KMS-11 (cell line): ENCODE data around the gene MYRIP.
"Not testable (repeated sequence)": the region's sequence is repeated elsewhere in the genome, so short reads cannot be mapped to it uniquely, and the experiment has no call there.

Experiments used
- H2AFZ ChIP-seq: fragments of 200-600 bp; sonication (generic); 2 replicates; pipeline ENCODE4 v1.6.1; 2016; ENCODE audit warnings: antibody characterized with exemption, mixed run types, low read depth
- H3K27ac ChIP-seq: fragments of 200-600 bp; sonication (generic); 2 replicates; pipeline ENCODE4 v1.6.1; 2016; ENCODE audit warnings: mild to moderate bottlenecking, mixed run types
- H3K27me3 ChIP-seq: fragments of 200-600 bp; sonication (generic); 2 replicates; pipeline ENCODE4 v1.6.1; 2017; ENCODE audit warnings: mild to moderate bottlenecking, low read depth, mixed run types, moderate library complexity; ENCODE audit not compliant: insufficient read depth
- H3K36me3 ChIP-seq: fragments of 200-600 bp; sonication (generic); 2 replicates; pipeline ENCODE4 v1.6.1; 2017; ENCODE audit warnings: mild to moderate bottlenecking, mixed run types; ENCODE audit not compliant: insufficient read depth
- H3K4me1 ChIP-seq: fragments of 200-600 bp; sonication (generic); 2 replicates; pipeline ENCODE4 v1.6.1; 2016; ENCODE audit warnings: mild to moderate bottlenecking, low read depth, mixed run types; ENCODE audit not compliant: poor library complexity, severe bottlenecking
- H3K4me2 ChIP-seq: fragments of 200-600 bp; sonication (generic); 2 replicates; pipeline ENCODE4 v1.7.0; 2016; ENCODE audit warnings: mild to moderate bottlenecking, mixed run types
- H3K4me3 ChIP-seq: fragments of 200-600 bp; sonication (generic); IDR thresholded peaks from 2 replicates; pipeline ENCODE4 v1.6.1; 2017; ENCODE audit warnings: low read depth, low read length, mixed read lengths; ENCODE audit not compliant: insufficient read depth
- H3K79me2 ChIP-seq: fragments of 200-600 bp; sonication (generic); 2 replicates; pipeline ENCODE4 v1.6.1; 2016; ENCODE audit warnings: low read depth, mixed run types; ENCODE audit not compliant: insufficient read depth
- H3K9ac ChIP-seq: fragments of 200-600 bp; sonication (generic); 2 replicates; pipeline ENCODE4 v1.6.1; 2016; ENCODE audit warnings: mild to moderate bottlenecking, mixed run types
- H4K20me1 ChIP-seq: fragments of 200-600 bp; sonication (generic); 2 replicates; pipeline ENCODE4 v1.6.1; 2016; ENCODE audit warnings: mild to moderate bottlenecking, mixed run types; ENCODE audit not compliant: insufficient read depth
- TF ChIP-seq, protein P1 (sequence below): fragments of 200-600 bp; sonication (generic); conservative IDR thresholded peaks from 2 replicates; pipeline ENCODE4 v1.6.1; 2017; ENCODE audit warnings: low read depth, mild to moderate bottlenecking, antibody characterized with exemption, low read length, moderate library complexity, mixed read lengths

The MYRIP gene

DNA sequence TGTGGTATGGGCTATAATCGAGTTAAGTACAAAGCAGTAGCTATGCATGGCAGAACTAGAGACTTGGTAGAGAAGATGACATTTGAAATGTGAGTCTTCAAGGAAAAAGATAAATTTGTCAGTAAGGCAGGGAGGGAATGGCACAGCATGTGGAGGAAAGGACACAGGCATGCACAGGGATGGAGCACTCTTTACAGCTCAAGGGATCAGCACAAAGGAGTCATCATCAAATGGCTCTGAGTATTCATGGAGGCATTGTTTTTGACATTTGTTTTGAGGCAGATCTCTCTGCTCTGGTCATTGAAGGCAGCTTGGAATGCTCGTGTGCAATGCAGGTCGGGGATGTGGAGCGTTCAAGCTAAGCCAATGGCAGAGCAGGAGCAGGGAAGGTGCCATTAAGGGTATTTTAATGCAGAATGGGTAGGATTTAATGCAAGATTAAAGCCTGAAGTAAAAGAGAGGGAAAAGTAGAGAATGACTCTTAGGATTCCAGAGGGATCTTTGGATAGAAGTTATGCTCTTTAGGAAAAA lies 213.0 kb downstream of the MYRIP start:
- Histone ChIP-seq H4K20me1 (no peaks in the 10 kb centered on the region), H3K36me3 (no peaks in the 10 kb centered on the region), H3K4me3 (no peak overlapping the region), H3K79me2 (no peaks in the 10 kb centered on the region), H2AFZ (no peak overlapping the region), H3K4me2 (no peak overlapping the region), H3K27me3 (no peaks in the 10 kb centered on the region), H3K4me1 (no peaks in the 10 kb centered on the region), H3K27ac (no peak overlapping the region), H3K9ac (no peak overlapping the region)
- TF ChIP-seq, protein P1, sequence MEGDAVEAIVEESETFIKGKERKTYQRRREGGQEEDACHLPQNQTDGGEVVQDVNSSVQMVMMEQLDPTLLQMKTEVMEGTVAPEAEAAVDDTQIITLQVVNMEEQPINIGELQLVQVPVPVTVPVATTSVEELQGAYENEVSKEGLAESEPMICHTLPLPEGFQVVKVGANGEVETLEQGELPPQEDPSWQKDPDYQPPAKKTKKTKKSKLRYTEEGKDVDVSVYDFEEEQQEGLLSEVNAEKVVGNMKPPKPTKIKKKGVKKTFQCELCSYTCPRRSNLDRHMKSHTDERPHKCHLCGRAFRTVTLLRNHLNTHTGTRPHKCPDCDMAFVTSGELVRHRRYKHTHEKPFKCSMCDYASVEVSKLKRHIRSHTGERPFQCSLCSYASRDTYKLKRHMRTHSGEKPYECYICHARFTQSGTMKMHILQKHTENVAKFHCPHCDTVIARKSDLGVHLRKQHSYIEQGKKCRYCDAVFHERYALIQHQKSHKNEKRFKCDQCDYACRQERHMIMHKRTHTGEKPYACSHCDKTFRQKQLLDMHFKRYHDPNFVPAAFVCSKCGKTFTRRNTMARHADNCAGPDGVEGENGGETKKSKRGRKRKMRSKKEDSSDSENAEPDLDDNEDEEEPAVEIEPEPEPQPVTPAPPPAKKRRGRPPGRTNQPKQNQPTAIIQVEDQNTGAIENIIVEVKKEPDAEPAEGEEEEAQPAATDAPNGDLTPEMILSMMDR = no peak

DNA sequence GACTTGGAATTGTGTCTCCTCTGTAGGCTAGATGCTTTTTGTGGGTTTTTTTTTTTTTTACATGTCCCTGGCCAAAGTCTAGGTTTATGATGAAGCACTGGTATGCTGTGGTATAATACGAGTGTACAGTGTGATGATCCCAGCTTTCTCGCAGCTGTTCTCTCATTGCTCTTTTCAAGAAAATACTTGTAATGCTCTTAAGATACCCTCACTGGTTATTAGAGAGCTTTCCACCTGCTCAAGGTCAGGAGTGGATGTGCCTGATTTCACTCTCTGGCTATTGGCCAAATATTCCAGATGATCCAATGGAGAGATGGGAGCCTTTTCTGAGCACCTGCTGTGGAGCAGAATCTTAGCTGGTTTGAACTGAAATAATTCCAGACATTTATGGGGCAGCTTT lies 215.1 kb downstream of the MYRIP start:
- no peaks in the 10 kb centered on the region for H3K36me3 ChIP-seq
- H3K27me3 ChIP-seq = no peaks in the 10 kb centered on the region
- no peak overlapping the region for H3K4me3 ChIP-seq
- no peak overlapping the region for H3K4me2 ChIP-seq
- H3K9ac ChIP-seq = no peak overlapping the region
- no peak overlapping the region for H2AFZ ChIP-seq
- no peaks in the 10 kb centered on the region for H4K20me1 ChIP-seq
- TF ChIP-seq, protein P1 = no peak
- H3K27ac ChIP-seq = no peak overlapping the region
- no peaks in the 10 kb centered on the region for H3K79me2 ChIP-seq
- no peaks in the 10 kb centered on the region for H3K4me1 ChIP-seq

DNA sequence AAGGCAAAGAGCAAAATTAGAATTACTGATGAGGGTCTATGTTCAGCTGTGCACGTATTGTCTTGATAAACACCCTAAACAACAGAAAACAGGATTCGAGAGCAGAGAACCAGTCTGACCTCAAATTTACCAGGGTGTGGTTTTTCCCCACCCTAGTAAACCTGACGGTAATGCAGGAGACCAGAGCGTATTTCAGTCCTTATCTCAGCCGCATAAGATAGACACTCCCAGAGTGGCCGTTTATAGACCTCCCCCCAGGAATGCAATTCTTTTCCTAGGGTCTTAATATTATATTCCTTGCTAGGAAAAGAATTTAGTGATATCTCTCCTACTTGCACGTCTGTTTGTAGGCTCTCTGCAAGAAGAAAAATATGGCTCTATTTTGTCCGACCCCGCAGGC lies 216.5 kb downstream of the MYRIP start:
- H2AFZ ChIP-seq, H3K27me3 ChIP-seq, H3K27ac ChIP-seq: not testable (repeated sequence)

GRCh38 chr3:40035177-40035576 lies 225.8 kb downstream of the MYRIP start:
- Histone ChIP-seq H3K4me2 (no peak overlapping the region), H3K79me2 (no peaks in the 10 kb centered on the region), H4K20me1 (no peaks in the 10 kb centered on the region), H3K27ac (no peak overlapping the region), H3K4me3 (no peak overlapping the region), H3K27me3 (no peaks in the 10 kb centered on the region), H3K9ac (no peak overlapping the region), H3K4me1 (no peaks in the 10 kb centered on the region), H2AFZ (no peak overlapping the region), H3K36me3 (no peaks in the 10 kb centered on the region)
- TF ChIP-seq, protein P1 = no peak

More for the DNA sequence above, 216.5 kb downstream of the MYRIP start:
- not testable (repeated sequence) for H3K4me3 ChIP-seq, H3K9ac ChIP-seq, H3K79me2 ChIP-seq, H3K36me3 ChIP-seq, H4K20me1 ChIP-seq, H3K4me1 ChIP-seq, H3K4me2 ChIP-seq

GRCh38 chr3:40037582-40037981 lies 228.2 kb downstream of the MYRIP start:
- Histone ChIP-seq H2AFZ (no peak overlapping the region), H4K20me1 (no peaks in the 10 kb centered on the region), H3K27me3 (no peaks in the 10 kb centered on the region), H3K79me2 (no peaks in the 10 kb centered on the region), H3K36me3 (no peaks in the 10 kb centered on the region), H3K4me3 (no peak overlapping the region), H3K27ac (no peak overlapping the region), H3K4me1 (no peaks in the 10 kb centered on the region), H3K9ac (no peak overlapping the region), H3K4me2 (no peak overlapping the region)
- TF ChIP-seq, protein P1 = no peak
